Measurements from ENCODE around the gene OLFML2B.

The OLFML2B gene

GRCh38 chr1:161985301-161985822 lies 38.3 kb downstream of the OLFML2B start:
- no peak for DNase-seq (ENCODE audit: extremely low read depth, insufficient read length)
- H3K27me3 ChIP-seq (replicated peaks; ENCODE audit: control insufficient read depth, insufficient read depth, low read length) = peaks cover 5% of the 10 kb centered on the region

GRCh38 chr1:161983725-161984124 lies 39.9 kb downstream of the OLFML2B start:
- Histone ChIP-seq H3K27me3 (replicated peaks; ENCODE audit: control insufficient read depth, insufficient read depth, low read length) (peaks cover 5% of the 10 kb centered on the region), H3K36me3 (ENCODE audit: control insufficient read depth, insufficient read depth, low read length) (no peaks in the 10 kb centered on the region), H3K4me3 (replicated peaks; ENCODE audit: low read depth, low read length) (no peak overlapping the region)
- no peak for TF ChIP-seq CTCF (IDR thresholded peaks at IDR 0.05; ENCODE audit: insufficient read depth, low read length, poor library complexity, severe bottlenecking)
- no peak for DNase-seq (ENCODE audit: extremely low read depth, insufficient read length)

More at GRCh38 chr1:161985301-161985822, 38.3 kb downstream of the OLFML2B start:
- Histone ChIP-seq H3K4me3 (replicated peaks; ENCODE audit: low read depth, low read length) (no peak overlapping the region), H3K36me3 (ENCODE audit: control insufficient read depth, insufficient read depth, low read length) (no peaks in the 10 kb centered on the region)
- TF ChIP-seq CTCF (IDR thresholded peaks at IDR 0.05; ENCODE audit: insufficient read depth, low read length, poor library complexity, severe bottlenecking) = no peak

GRCh38 chr1:161982917-161983316 lies 40.8 kb downstream of the OLFML2B start:
- no peak for DNase-seq (ENCODE audit: extremely low read depth, insufficient read length)
- no peak for TF ChIP-seq CTCF (IDR thresholded peaks at IDR 0.05; ENCODE audit: insufficient read depth, low read length, poor library complexity, severe bottlenecking)
- Histone ChIP-seq H3K36me3 (ENCODE audit: control insufficient read depth, insufficient read depth, low read length) (no peaks in the 10 kb centered on the region), H3K27me3 (replicated peaks; ENCODE audit: control insufficient read depth, insufficient read depth, low read length) (peaks cover 5% of the 10 kb centered on the region), H3K4me3 (replicated peaks; ENCODE audit: low read depth, low read length) (no peak overlapping the region)

- Histone ChIP-seq H3K27me3 (replicated peaks; ENCODE audit: control insufficient read depth, insufficient read depth, low read length) (peaks cover 5% of the 10 kb centered on the region), H3K4me3 (replicated peaks; ENCODE audit: low read depth, low read length) (no peak overlapping the region), H3K36me3 (ENCODE audit: control insufficient read depth, insufficient read depth, low read length) (no peaks in the 10 kb centered on the region)
- DNase-seq (ENCODE audit: extremely low read depth, insufficient read length) = no peak
- no peak for TF ChIP-seq CTCF (IDR thresholded peaks at IDR 0.05; ENCODE audit: insufficient read depth, low read length, poor library complexity, severe bottlenecking)
Observed at GRCh38 chr1:161982507-161982895, 41.2 kb downstream of the OLFML2B start.

- no peak for DNase-seq (ENCODE audit: extremely low read depth, insufficient read length)
- H3K36me3 ChIP-seq (ENCODE audit: control insufficient read depth, insufficient read depth, low read length) = no peaks in the 10 kb centered on the region
Observed at GRCh38 chr1:161981735-161982506, 41.7 kb downstream of the OLFML2B start.

More at GRCh38 chr1:161981735-161982506, 41.7 kb downstream of the OLFML2B start:
- no peak for TF ChIP-seq CTCF (IDR thresholded peaks at IDR 0.05; ENCODE audit: insufficient read depth, low read length, poor library complexity, severe bottlenecking)
- H3K27me3 ChIP-seq (replicated peaks; ENCODE audit: control insufficient read depth, insufficient read depth, low read length) = peaks cover 5% of the 10 kb centered on the region
- no peak overlapping the region for H3K4me3 ChIP-seq (replicated peaks; ENCODE audit: low read depth, low read length)

All from GM06990 (cell line).